Epithelial cell of alveolus of lung (primary cell): ENCODE results near the gene BAIAP2. TPM values are rescaled to one million over a fixed set of nuclear protein-coding genes. Genes with fewer than 3 reads are reported as not detected.

Experiments used
- total RNA-seq: library from RNA; depleted of rRNA; stranded (reverse); fragments of >200 nt; gene quantifications from 2 replicates; pipeline ENCODE4 v1.2.1, GENCODE V29; 2015

The BAIAP2 gene
- 13.7 and 14.1 TPM in 2 replicates for total RNA-seq

DNA sequence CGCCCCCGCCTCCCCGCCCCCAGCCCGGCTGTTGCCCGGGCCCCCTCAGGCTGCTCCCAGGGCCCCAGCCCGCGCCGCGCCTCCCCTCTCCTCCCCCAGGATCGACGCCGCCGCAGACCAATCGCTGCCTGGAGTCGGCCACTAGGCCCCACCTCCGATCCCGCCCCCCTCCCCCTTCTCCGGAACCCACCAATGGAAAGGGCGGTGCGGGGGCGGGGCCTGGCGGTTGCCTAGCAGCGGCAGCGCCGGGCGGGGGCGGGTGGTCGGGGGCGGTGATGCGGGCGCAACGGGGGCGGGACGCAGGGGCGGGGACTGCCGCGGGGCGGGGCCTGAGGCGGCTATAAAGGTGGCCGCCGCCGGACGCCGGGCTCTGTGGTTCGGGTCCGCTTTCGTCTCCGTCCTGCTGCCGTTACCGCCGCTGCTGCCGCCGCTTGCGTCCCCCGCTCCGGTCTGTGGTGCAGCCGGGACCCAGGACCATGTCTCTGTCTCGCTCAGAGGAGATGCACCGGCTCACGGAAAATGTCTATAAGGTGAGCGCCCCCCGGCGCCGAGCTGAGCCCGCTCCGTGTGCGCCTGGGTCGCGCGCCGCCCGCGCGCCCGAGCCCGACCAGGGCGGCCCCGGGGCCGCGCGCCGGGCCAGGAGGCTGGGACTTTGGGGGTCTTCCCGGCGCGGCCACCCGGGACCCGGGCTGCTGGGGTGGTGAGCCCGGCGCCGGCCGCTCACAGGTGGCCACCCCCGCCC is at the start of gene BAIAP2:
Gene BAIAP2, plus strand, starts transcription at position 373 of the 742 bp plus-strand sequence. Its CDS starts 104 bp downstream, at position 477.

DNA sequence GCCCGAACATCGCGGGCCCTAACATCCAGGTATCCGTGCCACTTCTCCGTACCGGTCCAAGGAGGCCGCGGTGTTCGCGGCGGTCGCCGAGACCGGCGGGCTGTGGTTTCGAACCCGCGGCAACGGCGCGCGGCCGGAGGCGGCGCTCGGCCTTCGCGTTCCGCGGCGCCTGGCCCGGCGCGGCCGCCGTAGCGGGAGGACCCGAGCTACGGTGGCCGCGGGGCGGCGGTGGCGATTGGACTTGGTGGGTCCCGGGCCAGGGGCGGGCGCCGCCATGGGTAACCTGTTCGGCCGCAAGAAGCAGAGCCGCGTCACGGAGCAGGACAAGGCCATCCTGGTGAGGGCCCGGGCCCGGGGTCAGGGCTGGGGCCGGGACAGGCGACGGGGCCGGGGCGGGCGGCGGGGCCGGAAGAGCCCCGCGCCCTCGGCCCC is 43.3 kb upstream of the BAIAP2 start, which contains the start of gene CHMP6:
Gene CHMP6, plus strand, starts transcription at position 197 of the 432 bp plus-strand sequence. Its CDS starts 78 bp downstream, at position 275.

GRCh38 chr17:81165246-81166032 is 130.5 kb downstream of the BAIAP2 start, which contains the start of gene PVALEF:
Gene PVALEF (plus strand): TSS chr17:81165507. CDS start chr17:81181227, 15,720 bp downstream.

DNA sequence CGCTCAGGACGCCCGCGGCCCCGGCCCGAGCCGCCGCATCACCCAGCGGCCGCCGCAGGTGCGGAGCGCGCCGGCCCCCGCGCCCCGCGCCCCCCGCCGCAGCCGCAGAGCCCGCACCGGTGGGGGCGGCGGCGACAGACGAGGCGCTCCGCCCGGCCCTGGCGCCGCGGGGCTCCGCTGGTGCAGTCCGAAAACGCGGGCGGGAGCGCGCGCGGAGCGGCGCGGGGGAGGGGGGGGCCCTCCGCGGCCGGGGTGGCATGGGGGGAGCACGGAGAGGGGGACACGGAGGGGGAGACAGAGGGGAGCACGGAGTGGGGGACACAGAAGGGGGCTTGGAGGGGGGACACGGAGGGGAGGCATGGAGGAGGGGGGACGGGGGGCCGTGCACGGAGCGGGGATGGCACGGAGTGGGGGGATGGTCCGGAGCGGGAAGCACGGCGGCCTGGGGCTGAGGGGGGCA is 131.1 kb downstream of the BAIAP2 start, which contains the start of gene AATK:
Gene AATK, minus strand, starts transcription at position 189 of the 460 bp plus-strand sequence. CDS start 229 bp downstream, outside the sequence.

Other genes with a start within 250 kb of the BAIAP2 start
- gene CHMP6, start 43.3 kb upstream of the BAIAP2 start, total RNA-seq = 24.6 and 27.0 TPM in 2 replicates
- not detected in 2 replicates for gene PVALEF, start 130.4 kb downstream of the BAIAP2 start, total RNA-seq
- 0.08 and 0.13 TPM in 2 replicates for gene AATK, start 131.1 kb downstream of the BAIAP2 start, total RNA-seq
- 9.1 and 10.1 TPM in 2 replicates for gene CEP131, start 187.8 kb downstream of the BAIAP2 start, total RNA-seq
- 12.5 and 28.7 TPM in 2 replicates for gene TEPSIN, start 203.9 kb downstream of the BAIAP2 start, total RNA-seq
- 33.8 and 40.5 TPM in 2 replicates for gene NDUFAF8, start 204.2 kb downstream of the BAIAP2 start, total RNA-seq